Spleen (tissue), 11 donors: ENCODE data around the gene PRPF40B. TPM values are rescaled to one million over a fixed set of nuclear protein-coding genes. Genes with fewer than 3 reads are reported as not detected.

ENCODE experiments used
- DNase-seq: peaks from one replicate; pipeline ENCODE4 v3.0.0-alpha.2; 2020
- H3K27ac ChIP-seq, 8 donors: fragments of 200-600 bp; sonication (generic) in 7 of 8; 1 replicate in 4 of 8; 2 replicates in 4 of 8; pipeline versions ENCODE4 v1.5.0 to v1.8.0; 2016 to 2021; ENCODE audit warnings: inconsistent platforms in 4 of 8, mild to moderate bottlenecking in 4 of 8, moderate library complexity in 1 of 8
- H3K27me3 ChIP-seq, 7 donors: fragments of 200-600 bp; sonication (generic) in 6 of 7; replicated peaks in 1 of 7; 1 replicate in 4 of 7; 2 replicates in 3 of 7; pipeline versions ENCODE4 v1.5.0 to v1.8.0; 2016 to 2021; ENCODE audit warnings: inconsistent platforms in 3 of 7, mild to moderate bottlenecking in 1 of 7
- H3K36me3 ChIP-seq, 6 donors: fragments of 200-600 bp; sonication (generic) in 5 of 6; 1 replicate in 4 of 6; 2 replicates in 2 of 6; pipeline versions ENCODE4 v1.5.0 to v1.8.0; 2016 to 2021; ENCODE audit warnings: inconsistent platforms in 2 of 6
- H3K4me1 ChIP-seq, 6 donors: fragments of 200-600 bp; sonication (generic) in 5 of 6; 1 replicate in 3 of 6; 2 replicates in 3 of 6; pipeline versions ENCODE4 v1.5.0 to v1.8.0; 2016 to 2021; ENCODE audit warnings: inconsistent platforms in 3 of 6
- H3K4me3 ChIP-seq, 8 donors: fragments of 200-600 bp; sonication (generic) in 7 of 8; 1 replicate in 4 of 8; 2 replicates in 4 of 8; pipeline versions ENCODE4 v1.5.0 to v1.8.0; 2016 to 2021; ENCODE audit warnings: inconsistent platforms in 4 of 8, mild to moderate bottlenecking in 4 of 8, moderate library complexity in 2 of 8
- H3K9me3 ChIP-seq, 8 donors: fragments of 200-600 bp; sonication (generic) in 7 of 8; 1 replicate in 4 of 8; 2 replicates in 4 of 8; pipeline versions ENCODE4 v1.5.0 to v1.8.0; 2016 to 2021; ENCODE audit warnings: inconsistent platforms in 4 of 8
- CTCF ChIP-seq, 11 experiments: fragments of 200-600 bp in 7 of 11; fragments of 450-650 bp in 4 of 11; sonication (generic) in 4 of 11; IDR thresholded peaks in 8 of 11; conservative IDR thresholded peaks in 3 of 11; 1 replicate in 7 of 11; 2 replicates in 4 of 11; pipeline versions ENCODE4 v1.4.0 to v1.8.0; 2016 to 2021; ENCODE audit warnings: antibody characterized with exemption in 11 of 11, inconsistent platforms in 4 of 11, mild to moderate bottlenecking in 1 of 11
- POLR2A ChIP-seq, 3 donors: fragments of 450-650 bp; IDR thresholded peaks; one replicate each; pipeline ENCODE4 v1.5.1; 2017; ENCODE audit warnings: antibody characterized with exemption in 3 of 3, mild to moderate bottlenecking in 1 of 3
- POLR2AphosphoS5 ChIP-seq, 3 donors: sonication (generic); formaldehyde crosslinking; IDR thresholded peaks; one replicate each; pipeline ENCODE4 v1.5.1; 2017; ENCODE audit warnings: antibody characterized with exemption in 3 of 3
- WGBS, 5 donors: extraction: QIAGEN DNeasy Blood & Tissue Kit in 3 of 5; methylation state at CpG; one replicate each; pipeline versions ENCODE4 v1.1.5 to v1.1.7; 2013 to 2018; 5-methylcytosine and 5-hydroxymethylcytosine counted together
- intact Hi-C: fragments of 100-400 bp; cut with DNase I; formaldehyde crosslinking; loops from one replicate; pipeline ENCODE4 v1.15.0; 2023; ENCODE audit warnings: low total_unique reads
- polyA plus RNA-seq, 3 donors: library from polyadenylated mRNA; stranded (reverse); fragments of 200-250 nt; gene quantifications; one replicate each; pipeline ENCODE4 v1.2.1, GENCODE V29; 2013
- small RNA-seq, 4 donors: library from RNA; depleted of rRNA; stranded (forward); fragments of <200 nt; gene quantifications; one replicate each; pipeline ENCODE3, GENCODE V24; 2016
- total RNA-seq, 7 donors: library from RNA; depleted of rRNA in 3 of 7; stranded (reverse); fragments of >200 nt in 3 of 7; fragmentation: NEBNext Ultra II Directional in 4 of 7; extraction: Animal tissue kit (Norgen Biotek cat#: 25700) in 4 of 7; gene quantifications; one replicate each; pipeline versions ENCODE4 v1.1.0 to v1.2.1, GENCODE V29; 2016 to 2021
- donor health status: healthy with polysubstance abuse.
- donor health status: DM: no; HTN: no; CAD: no; lungs with moderate emphysema.
- donor health status: DM: no; HTN: no; CAD: no.
- donor health status: Bipolar disorder and iron deficiency.
- donor health status: healthy.
- donor health status: DM: no; HTN: no; CAD: no.
- donor health status: DM: yes; HTN: yes; CAD: no.

PRPF40B gene
- total and polyA plus RNA-seq, 10 donors, result 5.9 to 28.3 (median 19.0) TPM

GRCh38 chr12:49692851-49693250, 69.5 kb downstream of the PRPF40B start:
- Histone ChIP-seq H3K4me3 (no peak overlapping the region), H3K27me3 (no peaks in the 10 kb centered on the region), H3K36me3 (no peaks in the 10 kb centered on the region), H3K4me1 (peaks cover 10 to 74% (median 44%) of the 10 kb centered on the region in 6 donors), H3K27ac (no peak overlapping the region), H3K9me3 (no peaks in the 10 kb centered on the region)
- DNase-seq, result no peak
- WGBS, 5 donors, result 73 to 82% (median 76%) methylated on average over 3 of the region's 3 CpGs
- intact Hi-C loops, result no loop called here
- TF ChIP-seq POLR2A (IDR thresholded peaks at IDR 0.05) (no peak), POLR2AphosphoS5 (IDR thresholded peaks at IDR 0.05) (no peak), CTCF (IDR thresholded peaks at IDR 0.05 in 8 of 11, conservative IDR thresholded peaks at IDR 0.05 in 3 of 11) (no peak)

GRCh38 chr12:49693931-49694444, 70.6 kb downstream of the PRPF40B start:
- intact Hi-C loops, result no loop called here
- TF ChIP-seq CTCF (IDR thresholded peaks at IDR 0.05 in 8 of 11, conservative IDR thresholded peaks at IDR 0.05 in 3 of 11), result no peak
- TF ChIP-seq POLR2A (IDR thresholded peaks at IDR 0.05), result no peak
- 95 to 98% (median 97%) methylated on average over 8 of the region's 8 CpGs for WGBS, 5 donors
- Histone ChIP-seq H3K36me3 (no peaks in the 10 kb centered on the region), H3K27ac (no peak overlapping the region), H3K27me3 (no peaks in the 10 kb centered on the region), H3K9me3 (no peaks in the 10 kb centered on the region), H3K4me3 (no peak overlapping the region), H3K4me1 (peaks cover 22 to 74% (median 51%) of the 10 kb centered on the region in 6 donors)
- no peak for DNase-seq

Small RNA genes lying within 50 kb of the gene (small RNA-seq; reads per million reads assigned to genes)
- gene HIGD1AP9, result 0 reads per million in 4 donors
- 0 reads per million in 4 donors for gene POLR2KP1
- gene RNU6-834P, result 0 reads per million in 4 donors

Other genes starting within 250 kb of the PRPF40B start
- 1 to 10 TPM in 4 of 7 donors, under 1 TPM in 3; 0.41 to 2.9 (median 1.0) TPM for gene KCNH3, start 84.5 kb upstream of the PRPF40B start, total RNA-seq
- under 1 TPM; 0.33 to 0.83 (median 0.61) TPM for gene KCNH3, start 84.5 kb upstream of the PRPF40B start, polyA plus RNA-seq
- gene MCRS1, start 55.4 kb upstream of the PRPF40B start, total RNA-seq, result 10 to 100 TPM; 44.3 to 63.5 (median 54.2) TPM
- 10 to 100 TPM; 44.1 to 64.7 (median 61.1) TPM for gene MCRS1, start 55.4 kb upstream of the PRPF40B start, polyA plus RNA-seq
- under 1 TPM in 4 of 7 donors, not detected in 3; 0.27 to 0.67 (median 0.41) TPM for gene FAM186B, start 17.9 kb upstream of the PRPF40B start, total RNA-seq
- under 1 TPM in 2 of 3 donors, not detected in 1; 0.08 to 0.10 TPM for gene FAM186B, start 17.9 kb upstream of the PRPF40B start, polyA plus RNA-seq
- gene FMNL3, start 83.8 kb downstream of the PRPF40B start, total RNA-seq, result 10 to 100 TPM; 26.4 to 46.9 (median 37.0) TPM
- gene FMNL3, start 83.8 kb downstream of the PRPF40B start, polyA plus RNA-seq, result 10 to 100 TPM in 1 of 3 donors, 1 to 10 TPM in 2; 8.6 to 13.0 (median 9.9) TPM
- gene TMBIM6, start 118.0 kb downstream of the PRPF40B start, total RNA-seq, result 100 to 1,000 TPM; 338 to 437 (median 396) TPM
- gene TMBIM6, start 118.0 kb downstream of the PRPF40B start, polyA plus RNA-seq, result 100 to 1,000 TPM; 100 to 130 (median 106) TPM
- 10 to 100 TPM; 19.9 to 29.4 (median 23.6) TPM for gene NCKAP5L, start 204.9 kb downstream of the PRPF40B start, total RNA-seq
- 10 to 100 TPM in 1 of 3 donors, 1 to 10 TPM in 2; 3.6 to 15.3 (median 7.0) TPM for gene NCKAP5L, start 204.9 kb downstream of the PRPF40B start, polyA plus RNA-seq
- 1 to 10 TPM; 4.8 to 7.4 (median 5.3) TPM for gene BCDIN3D, start 219.5 kb downstream of the PRPF40B start, total RNA-seq
- gene BCDIN3D, start 219.5 kb downstream of the PRPF40B start, polyA plus RNA-seq, result 1 to 10 TPM; 3.3 to 5.1 (median 4.6) TPM